KMS-11 (cell line): ENCODE results near the gene PAK6.

Experiments used
- H2AFZ ChIP-seq: fragments of 200-600 bp; sonication (generic); 2 replicates; pipeline ENCODE4 v1.6.1; 2016; ENCODE audit warnings: antibody characterized with exemption, mixed run types, low read depth
- H3K27ac ChIP-seq: fragments of 200-600 bp; sonication (generic); 2 replicates; pipeline ENCODE4 v1.6.1; 2016; ENCODE audit warnings: mild to moderate bottlenecking, mixed run types
- H3K27me3 ChIP-seq: fragments of 200-600 bp; sonication (generic); 2 replicates; pipeline ENCODE4 v1.6.1; 2017; ENCODE audit warnings: mild to moderate bottlenecking, low read depth, mixed run types, moderate library complexity; ENCODE audit not compliant: insufficient read depth
- H3K36me3 ChIP-seq: fragments of 200-600 bp; sonication (generic); 2 replicates; pipeline ENCODE4 v1.6.1; 2017; ENCODE audit warnings: mild to moderate bottlenecking, mixed run types; ENCODE audit not compliant: insufficient read depth
- H3K4me1 ChIP-seq: fragments of 200-600 bp; sonication (generic); 2 replicates; pipeline ENCODE4 v1.6.1; 2016; ENCODE audit warnings: mild to moderate bottlenecking, low read depth, mixed run types; ENCODE audit not compliant: poor library complexity, severe bottlenecking
- H3K4me2 ChIP-seq: fragments of 200-600 bp; sonication (generic); 2 replicates; pipeline ENCODE4 v1.7.0; 2016; ENCODE audit warnings: mild to moderate bottlenecking, mixed run types
- H3K4me3 ChIP-seq: fragments of 200-600 bp; sonication (generic); IDR thresholded peaks from 2 replicates; pipeline ENCODE4 v1.6.1; 2017; ENCODE audit warnings: low read depth, low read length, mixed read lengths; ENCODE audit not compliant: insufficient read depth
- H3K79me2 ChIP-seq: fragments of 200-600 bp; sonication (generic); 2 replicates; pipeline ENCODE4 v1.6.1; 2016; ENCODE audit warnings: low read depth, mixed run types; ENCODE audit not compliant: insufficient read depth
- H3K9ac ChIP-seq: fragments of 200-600 bp; sonication (generic); 2 replicates; pipeline ENCODE4 v1.6.1; 2016; ENCODE audit warnings: mild to moderate bottlenecking, mixed run types
- H4K20me1 ChIP-seq: fragments of 200-600 bp; sonication (generic); 2 replicates; pipeline ENCODE4 v1.6.1; 2016; ENCODE audit warnings: mild to moderate bottlenecking, mixed run types; ENCODE audit not compliant: insufficient read depth
- TF ChIP-seq, protein P1 (sequence below): fragments of 200-600 bp; sonication (generic); conservative IDR thresholded peaks from 2 replicates; pipeline ENCODE4 v1.6.1; 2017; ENCODE audit warnings: low read depth, mild to moderate bottlenecking, antibody characterized with exemption, low read length, moderate library complexity, mixed read lengths

Gene PAK6

GRCh38 chr15:40198355-40199085 is 40.3 kb upstream of the PAK6 start:
- Histone ChIP-seq H2AFZ (no peak overlapping the region), H4K20me1 (no peaks in the 10 kb centered on the region; the same call in 1 of the 2 replicates), H3K36me3 (peaks cover 33% of the 10 kb centered on the region; the same call in 1 of the 2 replicates), H3K27me3 (no peaks in the 10 kb centered on the region), H3K79me2 (peaks cover 29% of the 10 kb centered on the region; the same call in 1 of the 2 replicates), H3K27ac (no peak overlapping the region), H3K4me3 (no peak overlapping the region), H3K4me2 (no peak overlapping the region), H3K9ac (no peak overlapping the region), H3K4me1 (peaks cover 19% of the 10 kb centered on the region)
- TF ChIP-seq, protein P1, sequence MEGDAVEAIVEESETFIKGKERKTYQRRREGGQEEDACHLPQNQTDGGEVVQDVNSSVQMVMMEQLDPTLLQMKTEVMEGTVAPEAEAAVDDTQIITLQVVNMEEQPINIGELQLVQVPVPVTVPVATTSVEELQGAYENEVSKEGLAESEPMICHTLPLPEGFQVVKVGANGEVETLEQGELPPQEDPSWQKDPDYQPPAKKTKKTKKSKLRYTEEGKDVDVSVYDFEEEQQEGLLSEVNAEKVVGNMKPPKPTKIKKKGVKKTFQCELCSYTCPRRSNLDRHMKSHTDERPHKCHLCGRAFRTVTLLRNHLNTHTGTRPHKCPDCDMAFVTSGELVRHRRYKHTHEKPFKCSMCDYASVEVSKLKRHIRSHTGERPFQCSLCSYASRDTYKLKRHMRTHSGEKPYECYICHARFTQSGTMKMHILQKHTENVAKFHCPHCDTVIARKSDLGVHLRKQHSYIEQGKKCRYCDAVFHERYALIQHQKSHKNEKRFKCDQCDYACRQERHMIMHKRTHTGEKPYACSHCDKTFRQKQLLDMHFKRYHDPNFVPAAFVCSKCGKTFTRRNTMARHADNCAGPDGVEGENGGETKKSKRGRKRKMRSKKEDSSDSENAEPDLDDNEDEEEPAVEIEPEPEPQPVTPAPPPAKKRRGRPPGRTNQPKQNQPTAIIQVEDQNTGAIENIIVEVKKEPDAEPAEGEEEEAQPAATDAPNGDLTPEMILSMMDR = no peak

GRCh38 chr15:40204100-40204499 is 34.8 kb upstream of the PAK6 start:
- no peak overlapping the region for H3K9ac ChIP-seq
- H3K4me2 ChIP-seq = no peak overlapping the region
- H3K4me1 ChIP-seq = peaks cover 14% of the 10 kb centered on the region
- H3K27me3 ChIP-seq = no peaks in the 10 kb centered on the region
- no peaks in the 10 kb centered on the region; the same call in 1 of the 2 replicates for H3K79me2 ChIP-seq
- H4K20me1 ChIP-seq = no peaks in the 10 kb centered on the region
- H2AFZ ChIP-seq = no peak overlapping the region
- H3K4me3 ChIP-seq = no peak overlapping the region
- TF ChIP-seq, protein P1 = no peak
- peaks cover 28% of the 10 kb centered on the region; the same call in 1 of the 2 replicates for H3K36me3 ChIP-seq
- H3K27ac ChIP-seq = no peak overlapping the region

GRCh38 chr15:40217166-40217824 is 21.6 kb upstream of the PAK6 start:
- Histone ChIP-seq H4K20me1 (no peaks in the 10 kb centered on the region), H3K4me1 (peaks cover 4% of the 10 kb centered on the region), H3K36me3 (peaks cover 13% of the 10 kb centered on the region), H3K9ac (no peak overlapping the region), H3K27me3 (no peaks in the 10 kb centered on the region), H3K27ac (no peak overlapping the region), H3K4me2 (no peak overlapping the region), H3K4me3 (no peak overlapping the region), H2AFZ (no peak overlapping the region), H3K79me2 (no peaks in the 10 kb centered on the region)
- TF ChIP-seq, protein P1 = peak; percentile 87

- no peaks in the 10 kb centered on the region for H3K27me3 ChIP-seq
- H2AFZ ChIP-seq = no peak overlapping the region
- H3K9ac ChIP-seq = no peak overlapping the region
- no peak overlapping the region for H3K4me3 ChIP-seq
- H3K36me3 ChIP-seq = peaks cover 9% of the 10 kb centered on the region
- no peak overlapping the region for H3K27ac ChIP-seq
- no peaks in the 10 kb centered on the region for H4K20me1 ChIP-seq
- no peak overlapping the region for H3K4me2 ChIP-seq
- TF ChIP-seq, protein P1 = no peak
- H3K79me2 ChIP-seq = no peaks in the 10 kb centered on the region
- peaks cover 4% of the 10 kb centered on the region for H3K4me1 ChIP-seq
Observed at GRCh38 chr15:40219801-40220200, 19.1 kb upstream of the PAK6 start.
